Activated CD4-positive, alpha-beta memory T cell treated with anti-CD3 and anti-CD28 coated beads for 36 hours (primary cell): Measurements from ENCODE around the gene PRKAB1. TPM values are rescaled to one million over a fixed set of nuclear protein-coding genes. Genes with fewer than 3 reads are reported as not detected.
"Not testable (repeated sequence)": the region's sequence is repeated elsewhere in the genome, so short reads cannot be mapped to it uniquely, and the experiment has no call there.

Experiments used
- CTCF ChIA-PET: fragments of 350-600 bp; sonication (Branson Sonifier 250); formaldehyde crosslinking; loops from one replicate; lab custom pipeline; 2021; ENCODE audit warnings: antibody characterized with exemption, inconsistent platforms; lab: Charles Lee
- POLR2A ChIA-PET: fragments of 350-600 bp; sonication (Branson Sonifier 250); formaldehyde crosslinking; loops from one replicate; lab custom pipeline; 2021; ENCODE audit warnings: antibody characterized with exemption; lab: Charles Lee
- DNase-seq: peaks from one replicate; pipeline ENCODE4 v3.0.0-alpha.2; 2020
- H3K27ac Mint-ChIP-seq: one replicate; pipeline ENCODE4 v1.8.0; 2021; ENCODE audit warnings: mixed read lengths
- H3K27me3 Mint-ChIP-seq: one replicate; pipeline ENCODE4 v1.8.0; 2021; ENCODE audit warnings: mixed read lengths
- H3K36me3 Mint-ChIP-seq: one replicate; pipeline ENCODE4 v1.8.0; 2021; ENCODE audit warnings: mixed read lengths
- H3K4me1 Mint-ChIP-seq: one replicate; pipeline ENCODE4 v1.8.0; 2021; ENCODE audit warnings: low read depth, mixed read lengths
- H3K4me3 Mint-ChIP-seq: one replicate; pipeline ENCODE4 v1.8.0; 2021; ENCODE audit warnings: mild to moderate bottlenecking, mixed read lengths
- H3K9me3 Mint-ChIP-seq: one replicate; pipeline ENCODE4 v1.8.0; 2021; ENCODE audit warnings: mixed read lengths
- intact Hi-C: fragments of 100-400 bp; cut with micrococcal nuclease; formaldehyde crosslinking; loops from one replicate; pipeline ENCODE4 v1.15.1; 2023
- total RNA-seq, 2 experiments: library from RNA; stranded (reverse); gene quantifications; one replicate each; pipeline ENCODE4 v1.2.3, GENCODE V29; 2021

The PRKAB1 gene
- total RNA-seq, 2 experiments from 2014 or later = 27.3 to 29.3 TPM

- Mint-ChIP-seq H3K9me3 (no peaks in the 10 kb centered on the region), H3K4me3 (no peak overlapping the region), H3K27ac (no peak overlapping the region), H3K36me3 (peaks cover 4% of the 10 kb centered on the region), H3K27me3 (no peaks in the 10 kb centered on the region), H3K4me1 (no peaks in the 10 kb centered on the region)
- ChIA-PET CTCF (no interaction called here), POLR2A (no interaction called here)
- no peak for DNase-seq
- intact Hi-C loops = no loop called here
Measured at GRCh38 chr12:119696943-119697342, 29.0 kb downstream of the PRKAB1 start.

DNA sequence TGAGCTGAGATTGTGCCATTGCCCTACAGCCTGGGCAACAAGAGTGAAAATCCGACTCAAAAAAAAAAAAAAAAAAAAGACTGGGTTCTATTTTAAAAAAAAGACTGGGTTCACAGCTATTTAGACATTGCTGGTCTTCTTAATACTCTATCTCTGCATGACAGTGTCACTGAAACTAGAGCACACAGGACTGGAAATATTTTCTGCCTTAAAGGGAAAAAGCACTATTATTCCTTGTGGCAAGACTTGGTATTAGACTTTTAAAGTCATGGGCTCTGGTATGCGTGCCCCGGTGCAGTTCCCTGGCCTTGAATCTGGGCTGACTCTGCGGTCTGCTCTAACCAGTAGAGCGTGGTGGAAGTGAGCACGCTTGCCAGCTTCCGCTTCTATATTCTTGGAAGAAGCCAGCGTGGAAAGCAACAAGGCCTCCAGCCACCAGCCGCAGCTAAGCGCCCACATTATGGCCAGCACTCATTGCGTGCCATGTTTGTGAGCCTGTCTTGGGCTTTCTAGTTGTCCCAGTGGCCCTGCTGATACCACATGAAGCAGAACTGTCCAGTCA, 31.3 kb downstream of the PRKAB1 start:
- CTCF ChIA-PET = no interaction called here
- Mint-ChIP-seq H3K36me3 (peaks cover 4% of the 10 kb centered on the region), H3K4me1 (no peaks in the 10 kb centered on the region), H3K4me3 (no peak overlapping the region), H3K27me3 (no peaks in the 10 kb centered on the region), H3K27ac (no peak overlapping the region), H3K9me3 (no peaks in the 10 kb centered on the region)
- no peak for DNase-seq
- intact Hi-C loops = no loop called here
- POLR2A ChIA-PET = interaction anchor here (0.6 kb wide), 1 partner anchor 460 kb away, joined by 4 read pairs; no protein-coding TSS in a partner anchor

- intact Hi-C loops = no loop called here
- H3K27ac Mint-ChIP-seq = no peak overlapping the region
- ChIA-PET POLR2A (interaction anchor here (0.6 kb wide), 1 partner anchor 459 kb away, joined by 4 read pairs; no protein-coding TSS in a partner anchor), CTCF (no interaction called here)
- H3K4me1 Mint-ChIP-seq = no peaks in the 10 kb centered on the region
- DNase-seq = no peak
- H3K27me3 Mint-ChIP-seq = no peaks in the 10 kb centered on the region
- no peaks in the 10 kb centered on the region for H3K9me3 Mint-ChIP-seq
- H3K36me3 Mint-ChIP-seq = peaks cover 4% of the 10 kb centered on the region
- H3K4me3 Mint-ChIP-seq = no peak overlapping the region
Measured at GRCh38 chr12:119700078-119700477, 32.1 kb downstream of the PRKAB1 start.

- ChIA-PET POLR2A (no interaction called here), CTCF (no interaction called here)
- Mint-ChIP-seq H3K27me3 (no peaks in the 10 kb centered on the region), H3K4me1 (no peaks in the 10 kb centered on the region), H3K9me3 (no peaks in the 10 kb centered on the region), H3K27ac (no peak overlapping the region), H3K36me3 (peaks cover 14% of the 10 kb centered on the region), H3K4me3 (no peak overlapping the region)
- intact Hi-C loops = no loop called here
- DNase-seq = no peak
Measured at GRCh38 chr12:119704065-119704747, 36.3 kb downstream of the PRKAB1 start.

DNA sequence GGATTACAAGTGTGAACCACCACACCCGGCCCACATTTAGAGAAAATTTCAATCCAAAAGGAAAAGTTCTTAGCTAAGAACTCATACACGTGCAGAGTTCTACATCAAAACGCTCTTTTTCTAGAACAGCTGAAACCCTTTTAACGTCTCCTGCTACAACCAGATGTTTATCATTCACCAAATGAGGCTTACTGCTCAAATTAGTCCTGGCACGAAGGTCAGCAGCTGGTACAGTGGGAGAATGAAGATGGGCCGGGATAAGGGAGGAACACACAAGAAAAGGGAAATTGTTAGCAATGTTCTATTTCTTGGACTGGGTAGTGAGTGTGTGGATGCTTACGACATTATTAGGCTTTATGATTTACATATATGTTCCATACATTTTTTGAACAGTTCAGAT, 37.2 kb downstream of the PRKAB1 start:
- Mint-ChIP-seq H3K4me3 (no peak overlapping the region), H3K27me3 (no peaks in the 10 kb centered on the region), H3K4me1 (no peaks in the 10 kb centered on the region), H3K27ac (no peak overlapping the region), H3K9me3 (no peaks in the 10 kb centered on the region), H3K36me3 (peaks cover 19% of the 10 kb centered on the region)
- no peak for DNase-seq
- ChIA-PET CTCF (no interaction called here), POLR2A (no interaction called here)
- intact Hi-C loops = no loop called here

DNA sequence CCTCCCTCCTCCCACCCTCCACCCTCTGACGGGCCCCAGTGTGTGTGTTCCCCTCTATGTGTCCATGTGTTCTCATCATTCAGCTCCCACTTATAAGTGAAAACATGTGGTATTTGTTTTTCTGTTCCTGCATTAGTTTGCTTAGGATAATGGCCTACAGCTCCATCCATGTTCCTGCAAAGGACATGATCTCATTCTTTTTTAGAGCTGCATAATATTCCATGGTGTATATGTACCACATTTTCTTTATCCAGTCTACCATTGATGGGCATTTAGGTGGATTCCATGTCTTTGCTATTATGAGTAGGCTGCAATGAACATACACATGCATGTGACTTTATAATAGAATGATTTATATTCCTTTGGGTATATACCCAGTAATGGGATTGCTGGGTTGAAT, 38.5 kb downstream of the PRKAB1 start:
- H3K4me1 Mint-ChIP-seq, H3K27ac Mint-ChIP-seq, H3K4me3 Mint-ChIP-seq, DNase-seq, POLR2A ChIA-PET, CTCF ChIA-PET, H3K9me3 Mint-ChIP-seq, H3K27me3 Mint-ChIP-seq, intact Hi-C loops: not testable (repeated sequence)
- peaks cover 21% of the 10 kb centered on the region for H3K36me3 Mint-ChIP-seq

- H3K4me1 Mint-ChIP-seq = peaks cover 4% of the 10 kb centered on the region
- ChIA-PET CTCF (no interaction called here), POLR2A (no interaction called here)
- no peak overlapping the region for H3K4me3 Mint-ChIP-seq
- H3K27me3 Mint-ChIP-seq = no peaks in the 10 kb centered on the region
- H3K27ac Mint-ChIP-seq = no peak overlapping the region
- peaks cover 2% of the 10 kb centered on the region for H3K9me3 Mint-ChIP-seq
- DNase-seq = no peak
- peaks cover 51% of the 10 kb centered on the region for H3K36me3 Mint-ChIP-seq
- intact Hi-C loops = no loop called here
Measured at GRCh38 chr12:119710374-119710964, 42.5 kb downstream of the PRKAB1 start.

- Mint-ChIP-seq H3K9me3 (peaks cover 2% of the 10 kb centered on the region), H3K27me3 (no peaks in the 10 kb centered on the region), H3K4me1 (peaks cover 4% of the 10 kb centered on the region), H3K36me3 (peaks cover 51% of the 10 kb centered on the region), H3K4me3 (no peak overlapping the region), H3K27ac (no peak overlapping the region)
- POLR2A ChIA-PET = no interaction called here
- CTCF ChIA-PET = no interaction called here
- intact Hi-C loops = no loop called here
- DNase-seq = no peak
Measured at GRCh38 chr12:119710965-119711551, 43.1 kb downstream of the PRKAB1 start.

DNA sequence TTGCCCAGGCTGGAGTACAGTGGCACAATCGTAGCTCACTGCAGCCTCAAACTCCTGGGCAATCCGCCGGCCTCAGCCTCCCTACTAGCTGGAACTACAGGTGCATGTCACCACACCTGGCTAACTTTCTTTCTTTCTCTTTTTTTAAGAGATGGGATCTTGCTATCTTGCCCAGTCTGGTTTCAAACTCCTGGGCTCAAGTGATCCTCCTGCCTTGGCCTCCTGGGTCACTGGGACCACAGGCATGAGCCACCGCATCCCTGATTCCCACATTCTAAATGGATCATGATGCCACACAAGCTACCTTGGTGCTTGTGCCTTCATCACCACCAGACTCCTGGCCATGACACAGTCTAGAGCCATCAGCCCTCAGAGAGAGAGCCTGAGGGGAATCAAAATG, 43.8 kb downstream of the PRKAB1 start:
- no peak for DNase-seq
- intact Hi-C loops = no loop called here
- ChIA-PET CTCF (no interaction called here), POLR2A (no interaction called here)
- H3K27ac Mint-ChIP-seq = no peak overlapping the region
- H3K36me3 Mint-ChIP-seq = peaks cover 53% of the 10 kb centered on the region
- peaks cover 9% of the 10 kb centered on the region for H3K4me1 Mint-ChIP-seq
- no peaks in the 10 kb centered on the region for H3K27me3 Mint-ChIP-seq
- no peak overlapping the region for H3K4me3 Mint-ChIP-seq
- peaks cover 2% of the 10 kb centered on the region for H3K9me3 Mint-ChIP-seq

DNA sequence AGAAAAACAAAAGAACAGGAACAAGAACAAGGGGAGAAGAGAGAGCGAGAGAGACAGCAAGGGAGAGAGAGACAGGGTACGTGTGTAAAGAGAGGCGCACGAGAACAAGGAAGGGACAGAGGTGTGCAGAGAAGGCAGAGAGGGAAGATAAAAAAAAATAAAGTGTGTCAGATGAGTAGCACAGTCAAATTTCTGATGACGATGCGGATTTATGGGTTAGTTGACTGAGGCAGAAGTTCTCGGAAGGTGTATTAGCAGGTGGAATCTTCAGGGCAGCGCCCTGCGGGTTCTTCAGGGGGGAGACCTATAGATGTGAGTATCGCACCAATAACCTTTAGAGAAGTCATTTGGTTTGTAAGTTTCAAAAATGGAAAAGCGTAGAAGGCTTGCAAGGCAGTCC, 44.8 kb downstream of the PRKAB1 start:
- intact Hi-C loops = no loop called here
- Mint-ChIP-seq H3K27ac (no peak overlapping the region), H3K4me1 (peaks cover 10% of the 10 kb centered on the region), H3K36me3 (peaks cover 47% of the 10 kb centered on the region), H3K4me3 (no peak overlapping the region), H3K27me3 (no peaks in the 10 kb centered on the region), H3K9me3 (peaks cover 2% of the 10 kb centered on the region)
- ChIA-PET POLR2A (no interaction called here), CTCF (no interaction called here)
- DNase-seq = no peak

DNA sequence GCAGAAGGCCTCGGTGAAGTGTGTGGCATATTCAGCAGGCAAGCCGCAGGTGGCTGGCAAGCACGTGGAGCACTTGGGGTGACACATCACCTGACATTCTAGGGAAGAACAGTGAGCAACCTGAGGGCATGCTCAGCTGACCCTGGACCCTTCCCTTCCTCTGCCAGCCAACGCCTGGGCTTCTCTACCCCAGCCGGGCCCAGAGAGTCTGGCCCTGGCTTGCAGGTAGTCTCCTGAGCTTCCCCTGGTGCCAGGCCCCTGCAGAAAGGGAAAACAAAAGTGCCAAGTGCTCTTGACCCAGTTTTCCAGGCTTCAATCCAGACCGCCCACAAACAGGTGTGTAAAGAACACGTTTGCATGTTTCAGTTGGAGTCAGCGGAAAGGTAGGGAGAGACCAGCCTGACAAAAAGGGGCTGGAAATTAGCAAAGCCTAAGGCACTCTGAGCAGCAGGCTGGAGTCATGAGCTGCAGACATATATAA, 45.7 kb downstream of the PRKAB1 start:
- intact Hi-C loops = no loop called here
- H3K27me3 Mint-ChIP-seq = no peaks in the 10 kb centered on the region
- H3K36me3 Mint-ChIP-seq = peaks cover 52% of the 10 kb centered on the region
- H3K9me3 Mint-ChIP-seq = peaks cover 2% of the 10 kb centered on the region
- POLR2A ChIA-PET = no interaction called here
- no peak overlapping the region for H3K4me3 Mint-ChIP-seq
- no peak overlapping the region for H3K27ac Mint-ChIP-seq
- H3K4me1 Mint-ChIP-seq = peaks cover 10% of the 10 kb centered on the region
- DNase-seq = no peak
- CTCF ChIA-PET = no interaction called here

DNA sequence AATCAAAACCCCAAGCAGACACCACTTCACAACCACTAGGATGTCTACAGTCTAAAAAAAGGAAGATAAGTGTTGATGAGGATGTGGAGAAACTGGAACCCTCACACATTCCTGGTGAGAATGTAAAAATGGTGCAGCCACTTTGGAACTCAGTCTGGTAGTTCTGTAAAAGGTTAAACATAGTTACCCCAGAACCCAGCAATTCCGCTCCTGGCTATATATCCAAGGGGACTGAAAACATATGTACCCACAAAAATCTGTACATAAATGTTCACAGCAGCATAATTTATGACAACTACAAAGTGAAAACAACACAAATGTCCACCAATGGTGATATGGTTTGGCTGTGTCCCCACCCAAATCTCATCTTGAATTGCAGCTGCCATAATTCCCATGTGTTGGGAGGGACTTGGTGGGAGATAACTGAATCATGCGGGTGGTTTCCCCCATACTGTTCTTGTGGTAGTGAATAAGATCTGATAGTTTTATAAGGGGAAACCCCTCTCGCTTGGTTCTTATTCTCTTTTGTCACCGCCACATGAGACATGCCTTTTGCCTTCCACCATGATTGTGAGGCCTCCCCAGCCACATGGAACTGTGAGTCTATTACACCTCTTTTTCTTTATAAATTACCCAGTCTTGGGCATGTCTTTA, 46.8 kb downstream of the PRKAB1 start:
- CTCF ChIA-PET = no interaction called here
- no peak for DNase-seq
- POLR2A ChIA-PET = no interaction called here
- no peak overlapping the region for H3K4me3 Mint-ChIP-seq
- H3K9me3 Mint-ChIP-seq = peaks cover 2% of the 10 kb centered on the region
- no peak overlapping the region for H3K27ac Mint-ChIP-seq
- no peaks in the 10 kb centered on the region for H3K27me3 Mint-ChIP-seq
- peaks cover 10% of the 10 kb centered on the region for H3K4me1 Mint-ChIP-seq
- intact Hi-C loops = no loop called here
- peaks cover 54% of the 10 kb centered on the region for H3K36me3 Mint-ChIP-seq
